KMS-11 (cell line): Measurements from ENCODE around the gene ITPR2.

Experiments
- H2AFZ ChIP-seq: fragments of 200-600 bp; sonication (generic); 2 replicates; pipeline ENCODE4 v1.6.1; 2016; ENCODE audit warnings: antibody characterized with exemption, mixed run types, low read depth
- H3K27ac ChIP-seq: fragments of 200-600 bp; sonication (generic); 2 replicates; pipeline ENCODE4 v1.6.1; 2016; ENCODE audit warnings: mild to moderate bottlenecking, mixed run types
- H3K27me3 ChIP-seq: fragments of 200-600 bp; sonication (generic); 2 replicates; pipeline ENCODE4 v1.6.1; 2017; ENCODE audit warnings: mild to moderate bottlenecking, low read depth, mixed run types, moderate library complexity; ENCODE audit not compliant: insufficient read depth
- H3K36me3 ChIP-seq: fragments of 200-600 bp; sonication (generic); 2 replicates; pipeline ENCODE4 v1.6.1; 2017; ENCODE audit warnings: mild to moderate bottlenecking, mixed run types; ENCODE audit not compliant: insufficient read depth
- H3K4me1 ChIP-seq: fragments of 200-600 bp; sonication (generic); 2 replicates; pipeline ENCODE4 v1.6.1; 2016; ENCODE audit warnings: mild to moderate bottlenecking, low read depth, mixed run types; ENCODE audit not compliant: poor library complexity, severe bottlenecking
- H3K4me2 ChIP-seq: fragments of 200-600 bp; sonication (generic); 2 replicates; pipeline ENCODE4 v1.7.0; 2016; ENCODE audit warnings: mild to moderate bottlenecking, mixed run types
- H3K4me3 ChIP-seq: fragments of 200-600 bp; sonication (generic); IDR thresholded peaks from 2 replicates; pipeline ENCODE4 v1.6.1; 2017; ENCODE audit warnings: low read depth, low read length, mixed read lengths; ENCODE audit not compliant: insufficient read depth
- H3K79me2 ChIP-seq: fragments of 200-600 bp; sonication (generic); 2 replicates; pipeline ENCODE4 v1.6.1; 2016; ENCODE audit warnings: low read depth, mixed run types; ENCODE audit not compliant: insufficient read depth
- H3K9ac ChIP-seq: fragments of 200-600 bp; sonication (generic); 2 replicates; pipeline ENCODE4 v1.6.1; 2016; ENCODE audit warnings: mild to moderate bottlenecking, mixed run types
- H4K20me1 ChIP-seq: fragments of 200-600 bp; sonication (generic); 2 replicates; pipeline ENCODE4 v1.6.1; 2016; ENCODE audit warnings: mild to moderate bottlenecking, mixed run types; ENCODE audit not compliant: insufficient read depth
- TF ChIP-seq, protein P1 (sequence below): fragments of 200-600 bp; sonication (generic); conservative IDR thresholded peaks from 2 replicates; pipeline ENCODE4 v1.6.1; 2017; ENCODE audit warnings: low read depth, mild to moderate bottlenecking, antibody characterized with exemption, low read length, moderate library complexity, mixed read lengths

Gene ITPR2

DNA sequence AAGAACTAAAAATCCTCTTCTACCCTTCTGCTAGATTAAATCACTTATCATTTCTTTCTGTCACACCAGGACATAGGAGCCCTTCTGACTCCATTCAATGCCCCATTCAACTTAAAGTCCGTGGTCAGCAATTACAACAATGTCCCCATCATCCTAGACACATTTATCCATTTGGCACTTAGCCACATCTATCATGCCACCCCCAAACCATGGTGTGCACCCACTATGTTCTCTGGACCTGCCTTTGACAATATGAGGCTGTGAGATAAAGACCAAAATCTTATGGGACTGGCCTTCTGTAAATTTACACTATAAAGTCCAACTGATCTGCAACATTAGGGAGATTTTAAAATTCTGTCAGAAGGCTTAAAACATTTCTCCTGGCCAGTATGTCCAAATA lies 533.2 kb downstream of the ITPR2 start:
- H3K4me3 ChIP-seq = no peak overlapping the region
- H4K20me1 ChIP-seq = no peaks in the 10 kb centered on the region
- no peaks in the 10 kb centered on the region for H3K27me3 ChIP-seq
- H3K36me3 ChIP-seq = no peaks in the 10 kb centered on the region
- peak overlapping the region; percentile 67 for H3K4me2 ChIP-seq
- no peaks in the 10 kb centered on the region for H3K79me2 ChIP-seq
- H3K9ac ChIP-seq = peak overlapping the region; percentile 50; the same call in 1 of the 2 replicates
- no peak overlapping the region for H2AFZ ChIP-seq
- TF ChIP-seq, protein P1, sequence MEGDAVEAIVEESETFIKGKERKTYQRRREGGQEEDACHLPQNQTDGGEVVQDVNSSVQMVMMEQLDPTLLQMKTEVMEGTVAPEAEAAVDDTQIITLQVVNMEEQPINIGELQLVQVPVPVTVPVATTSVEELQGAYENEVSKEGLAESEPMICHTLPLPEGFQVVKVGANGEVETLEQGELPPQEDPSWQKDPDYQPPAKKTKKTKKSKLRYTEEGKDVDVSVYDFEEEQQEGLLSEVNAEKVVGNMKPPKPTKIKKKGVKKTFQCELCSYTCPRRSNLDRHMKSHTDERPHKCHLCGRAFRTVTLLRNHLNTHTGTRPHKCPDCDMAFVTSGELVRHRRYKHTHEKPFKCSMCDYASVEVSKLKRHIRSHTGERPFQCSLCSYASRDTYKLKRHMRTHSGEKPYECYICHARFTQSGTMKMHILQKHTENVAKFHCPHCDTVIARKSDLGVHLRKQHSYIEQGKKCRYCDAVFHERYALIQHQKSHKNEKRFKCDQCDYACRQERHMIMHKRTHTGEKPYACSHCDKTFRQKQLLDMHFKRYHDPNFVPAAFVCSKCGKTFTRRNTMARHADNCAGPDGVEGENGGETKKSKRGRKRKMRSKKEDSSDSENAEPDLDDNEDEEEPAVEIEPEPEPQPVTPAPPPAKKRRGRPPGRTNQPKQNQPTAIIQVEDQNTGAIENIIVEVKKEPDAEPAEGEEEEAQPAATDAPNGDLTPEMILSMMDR = no peak
- peaks cover 94% of the 10 kb centered on the region for H3K4me1 ChIP-seq
- H3K27ac ChIP-seq = peak overlapping the region; percentile 92

DNA sequence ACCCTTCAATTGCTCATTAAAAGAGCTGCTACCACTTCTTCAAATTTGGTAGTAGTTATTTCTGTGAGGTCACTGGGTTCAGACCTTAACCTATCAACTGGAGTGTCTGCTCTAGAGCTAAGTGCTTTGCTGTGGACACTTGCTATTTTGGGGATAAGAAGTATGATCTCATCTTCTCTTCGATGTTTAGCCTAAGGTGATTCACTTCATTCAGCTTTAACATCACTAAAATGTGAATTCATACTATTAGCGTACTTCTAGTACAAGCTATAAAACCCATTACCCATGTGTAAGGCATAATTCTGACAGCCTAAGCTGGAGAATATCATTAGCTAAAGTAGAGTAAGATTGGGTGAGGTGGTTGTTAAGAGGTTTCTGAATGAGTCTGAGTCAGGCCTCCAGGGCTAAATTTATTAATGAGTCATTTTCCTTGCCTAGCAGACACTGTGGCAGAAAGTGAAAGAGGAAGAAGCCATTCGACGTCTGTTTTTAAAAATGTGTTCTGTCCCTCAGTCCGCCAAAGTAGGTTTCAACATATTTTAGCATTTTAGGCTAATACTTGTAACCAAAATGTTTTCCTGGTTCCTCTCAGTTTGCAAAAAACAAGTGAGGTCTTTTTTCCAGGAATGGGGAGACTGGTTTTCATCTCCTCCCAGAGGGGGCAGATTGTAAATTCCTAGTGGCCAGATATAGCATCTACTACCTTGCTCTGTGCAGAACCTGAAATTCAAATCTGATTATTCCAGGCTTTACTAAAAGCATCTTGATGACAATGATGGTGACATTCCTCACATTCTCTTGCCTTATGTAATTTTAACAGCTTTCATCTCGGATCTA lies 534.0 kb downstream of the ITPR2 start:
- Histone ChIP-seq H3K4me3 (no peak overlapping the region), H4K20me1 (no peaks in the 10 kb centered on the region), H3K36me3 (no peaks in the 10 kb centered on the region), H2AFZ (peak overlapping the region; percentile 11), H3K4me2 (peak overlapping the region; percentile 67), H3K27ac (peak overlapping the region; percentile 92), H3K9ac (peak overlapping the region; percentile 50), H3K79me2 (no peaks in the 10 kb centered on the region), H3K4me1 (peaks cover 86% of the 10 kb centered on the region), H3K27me3 (no peaks in the 10 kb centered on the region)
- TF ChIP-seq, protein P1 = no peak

DNA sequence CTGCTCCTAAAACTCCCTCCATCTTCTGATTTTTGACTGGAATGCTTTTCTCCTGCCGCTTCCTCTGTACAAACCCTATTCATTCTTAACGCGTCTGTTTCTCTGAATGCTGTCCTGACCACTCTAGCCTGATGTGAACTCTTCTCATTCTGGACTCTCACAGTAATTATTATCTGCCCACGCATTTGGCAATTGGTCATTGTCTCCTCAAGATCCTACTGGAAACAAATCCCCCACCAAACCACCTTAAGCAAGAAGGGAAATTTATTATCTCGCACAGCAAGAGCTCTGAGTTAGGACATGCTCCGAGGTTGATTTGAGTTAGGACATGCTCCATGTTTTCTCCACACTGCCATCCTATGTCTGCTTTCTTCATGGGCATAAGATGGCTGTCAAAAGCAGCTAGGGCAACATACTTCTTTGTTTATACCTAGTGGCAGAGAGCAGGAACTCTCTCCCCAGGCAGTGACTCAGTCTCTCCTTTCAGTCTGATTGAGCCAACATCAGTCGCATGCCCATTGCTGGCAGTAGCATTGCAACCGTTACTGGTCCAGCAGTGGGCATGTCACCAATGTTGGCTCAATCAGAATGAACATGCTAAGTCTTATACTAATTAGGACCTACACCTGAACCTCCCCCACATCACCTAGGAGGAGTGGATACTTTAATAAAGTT lies 535.5 kb downstream of the ITPR2 start:
- Histone ChIP-seq H3K4me2 (peak overlapping the region; percentile 67), H2AFZ (peak overlapping the region; percentile 17; the same call in 1 of the 2 replicates)
- TF ChIP-seq, protein P1 = no peak

DNA sequence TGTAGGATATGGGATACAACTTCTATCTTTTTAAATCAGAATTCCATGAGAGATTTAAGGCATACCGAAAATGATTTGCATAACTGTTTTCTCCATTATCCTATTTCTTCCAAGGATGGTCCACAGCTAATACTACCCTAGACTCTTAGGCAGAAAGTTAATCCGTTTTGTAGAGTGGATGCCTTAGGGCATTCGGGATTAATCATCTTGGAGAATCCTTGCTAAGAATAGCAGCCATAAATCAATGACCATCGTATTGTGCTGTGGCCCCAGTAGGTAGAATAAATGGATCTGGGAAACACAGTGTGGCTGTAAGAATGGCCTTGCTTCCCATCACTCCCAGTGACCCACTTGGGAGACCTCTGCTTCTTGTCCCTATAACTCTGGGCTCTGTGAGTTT lies 538.0 kb downstream of the ITPR2 start:
- TF ChIP-seq, protein P1 = no peak
- no peak overlapping the region for H3K4me2 ChIP-seq

More for the DNA sequence above, 535.5 kb downstream of the ITPR2 start:
- Histone ChIP-seq H3K27ac (peak overlapping the region; percentile 92), H3K9ac (peak overlapping the region; percentile 50; the same call in 1 of the 2 replicates), H3K36me3 (no peaks in the 10 kb centered on the region), H3K79me2 (no peaks in the 10 kb centered on the region), H3K4me1 (peaks cover 80% of the 10 kb centered on the region), H4K20me1 (no peaks in the 10 kb centered on the region), H3K27me3 (no peaks in the 10 kb centered on the region), H3K4me3 (no peak overlapping the region)

More for the DNA sequence above, 538.0 kb downstream of the ITPR2 start:
- no peaks in the 10 kb centered on the region for H4K20me1 ChIP-seq
- H3K4me3 ChIP-seq = no peak overlapping the region
- H3K4me1 ChIP-seq = peaks cover 68% of the 10 kb centered on the region
- H3K79me2 ChIP-seq = no peaks in the 10 kb centered on the region
- no peak overlapping the region for H2AFZ ChIP-seq
- H3K27me3 ChIP-seq = no peaks in the 10 kb centered on the region
- H3K9ac ChIP-seq = no peak overlapping the region
- H3K36me3 ChIP-seq = no peaks in the 10 kb centered on the region
- no peak overlapping the region for H3K27ac ChIP-seq
